H9 (cell line): ENCODE results near the gene MED25. TPM values are rescaled to one million over a fixed set of nuclear protein-coding genes. Genes with fewer than 3 reads are reported as not detected.

Experiments used
- DNase-seq: peaks from one replicate; pipeline ENCODE4 v3.0.0-alpha.2; 2017
- H2AFZ ChIP-seq: one replicate; pipeline ENCODE4 v1.6.1; 2013; ENCODE audit warnings: mild to moderate bottlenecking, low read length, control low read depth, moderate library complexity
- H2AK5ac ChIP-seq: 2 replicates; pipeline ENCODE4 v1.6.1; 2013; ENCODE audit warnings: low read length, control low read depth, mixed read lengths; ENCODE audit not compliant: insufficient read length
- H2BK120ac ChIP-seq: one replicate; pipeline ENCODE4 v1.6.1; 2013; ENCODE audit warnings: low read depth, mild to moderate bottlenecking, low read length, control low read depth, inconsistent platforms; ENCODE audit not compliant: poor library complexity, severe bottlenecking
- H2BK12ac ChIP-seq: 2 replicates; pipeline ENCODE4 v1.6.1; 2013; ENCODE audit warnings: low read length, control low read depth, mixed read lengths, low read depth; ENCODE audit not compliant: insufficient read length
- H2BK15ac ChIP-seq: 2 replicates; pipeline ENCODE4 v1.6.1; 2013; ENCODE audit warnings: low read depth, low read length, control low read depth
- H2BK20ac ChIP-seq: one replicate; pipeline ENCODE4 v1.6.1; 2013; ENCODE audit warnings: low read depth, mild to moderate bottlenecking, low read length, control low read depth, inconsistent platforms; ENCODE audit not compliant: poor library complexity, severe bottlenecking
- H2BK5ac ChIP-seq: 2 replicates; pipeline ENCODE4 v1.6.1; 2013; ENCODE audit warnings: low read length, control low read depth, mixed read lengths; ENCODE audit not compliant: insufficient read length
- H3K14ac ChIP-seq: 2 replicates; pipeline ENCODE4 v1.6.1; 2013; ENCODE audit warnings: low read length, control low read depth; ENCODE audit not compliant: insufficient read depth
- H3K18ac ChIP-seq: 2 replicates; pipeline ENCODE4 v1.6.1; 2013; ENCODE audit warnings: low read depth, mild to moderate bottlenecking, mixed read lengths, low read length, control low read depth; ENCODE audit not compliant: insufficient read length
- H3K23ac ChIP-seq: 2 replicates; pipeline ENCODE4 v1.6.1; 2013; ENCODE audit warnings: low read length, control low read depth, mixed read lengths, low read depth; ENCODE audit not compliant: insufficient read length
- H3K23me2 ChIP-seq: 2 replicates; pipeline ENCODE4 v1.6.1; 2013; ENCODE audit warnings: low read depth, mild to moderate bottlenecking, mixed read lengths, low read length, control low read depth; ENCODE audit not compliant: insufficient read length, poor library complexity, severe bottlenecking
- H3K27ac ChIP-seq: 2 replicates; pipeline ENCODE4 v1.5.1; 2013; ENCODE audit warnings: low read length, control low read depth, mixed read lengths, low read depth; ENCODE audit not compliant: insufficient read length
- H3K27me3 ChIP-seq: 2 replicates; pipeline ENCODE4 v1.6.1; 2013; ENCODE audit warnings: low read length, control low read depth, inconsistent platforms; ENCODE audit not compliant: insufficient read depth
- H3K4ac ChIP-seq: 2 replicates; pipeline ENCODE4 v1.6.1; 2013; ENCODE audit warnings: low read depth, mild to moderate bottlenecking, control low read depth, inconsistent platforms, low read length, moderate library complexity
- H3K4me1 ChIP-seq: 2 replicates; pipeline ENCODE4 v1.6.1; 2013; ENCODE audit warnings: low read length, control low read depth, inconsistent platforms; ENCODE audit not compliant: insufficient read depth
- H3K4me2 ChIP-seq: 2 replicates; pipeline ENCODE4 v1.6.1; 2013; ENCODE audit warnings: low read length, control low read depth, mixed read lengths; ENCODE audit not compliant: insufficient read length, insufficient read depth
- H3K56ac ChIP-seq: 2 replicates; pipeline ENCODE4 v1.6.1; 2013; ENCODE audit warnings: low read depth, mild to moderate bottlenecking, mixed read lengths, low read length, control low read depth; ENCODE audit not compliant: insufficient read length
- H3K79me1 ChIP-seq: 2 replicates; pipeline ENCODE4 v1.6.1; 2013; ENCODE audit warnings: low read depth, mild to moderate bottlenecking, moderate library complexity, low read length, control low read depth, inconsistent platforms; ENCODE audit not compliant: insufficient read depth, poor library complexity, severe bottlenecking
- H3K79me2 ChIP-seq: 2 replicates; pipeline ENCODE4 v1.6.1; 2013; ENCODE audit warnings: low read length, control low read depth, inconsistent platforms; ENCODE audit not compliant: insufficient read depth
- H3K9ac ChIP-seq: 2 replicates; pipeline ENCODE4 v1.6.1; 2013; ENCODE audit warnings: low read length, control low read depth, mixed read lengths; ENCODE audit not compliant: insufficient read length; ENCODE audit errors: extremely low read depth
- H3K9me3 ChIP-seq: one replicate; pipeline ENCODE4 v1.6.1; 2013; ENCODE audit warnings: low read depth, low read length, inconsistent platforms; ENCODE audit not compliant: control insufficient read depth
- H3T11ph ChIP-seq: one replicate; pipeline ENCODE4 v1.6.1; 2013; ENCODE audit warnings: mild to moderate bottlenecking, low read length, control low read depth, inconsistent platforms
- H4K20me1 ChIP-seq: one replicate; pipeline ENCODE4 v1.6.1; 2013; ENCODE audit not compliant: control insufficient read depth, insufficient read length, insufficient read depth
- H4K5ac ChIP-seq: 2 replicates; pipeline ENCODE4 v1.6.1; 2013; ENCODE audit warnings: low read depth, mild to moderate bottlenecking, mixed read lengths, low read length, control low read depth; ENCODE audit not compliant: insufficient read length
- H4K8ac ChIP-seq: replicated peaks from 2 replicates; pipeline ENCODE4 v1.6.1; 2013; ENCODE audit warnings: low read length, control low read depth, mixed read lengths, low read depth; ENCODE audit not compliant: insufficient read length
- H4K91ac ChIP-seq: 2 replicates; pipeline ENCODE4 v1.6.1; 2013; ENCODE audit warnings: low read depth, mild to moderate bottlenecking, moderate library complexity, mixed read lengths, low read length, control low read depth; ENCODE audit not compliant: insufficient read length
- H3K27ac Mint-ChIP-seq, 3 experiments: 2 replicates in 2 of 3; 3 replicates in 1 of 3; pipeline ENCODE4 v1.8.0; 2020 to 2021; ENCODE audit warnings: mixed read lengths in 3 of 3, mild to moderate bottlenecking in 1 of 3, moderate library complexity in 1 of 3
- H3K27me3 Mint-ChIP-seq: 2 replicates; pipeline ENCODE4 v1.8.0; 2021; ENCODE audit warnings: low read depth, mild to moderate bottlenecking, moderate library complexity, mixed read lengths
- H3K36me3 Mint-ChIP-seq, 3 experiments: 2 replicates in 2 of 3; 3 replicates in 1 of 3; pipeline ENCODE4 v1.8.0; 2020 to 2021; ENCODE audit warnings: low read depth in 3 of 3, mixed read lengths in 3 of 3; ENCODE audit not compliant: insufficient read depth in 1 of 3
- H3K4me1 Mint-ChIP-seq, 2 experiments: 2 replicates each; pipeline ENCODE4 v1.8.0; 2020; ENCODE audit warnings: mixed read lengths in 2 of 2
- H3K4me3 Mint-ChIP-seq, 2 experiments: 2 replicates in 1 of 2; 3 replicates in 1 of 2; pipeline ENCODE4 v1.8.0; 2020 to 2021; ENCODE audit warnings: mild to moderate bottlenecking in 2 of 2, mixed read lengths in 2 of 2, moderate library complexity in 1 of 2
- H3K9me3 Mint-ChIP-seq, 2 experiments: 2 replicates in 1 of 2; 3 replicates in 1 of 2; pipeline ENCODE4 v1.8.0; 2020; ENCODE audit warnings: mild to moderate bottlenecking in 2 of 2, mixed read lengths in 2 of 2, moderate library complexity in 1 of 2
- CTCF ChIP-seq: fragments of 200-600 bp; sonication (generic); conservative IDR thresholded peaks from 3 replicates; pipeline ENCODE4 v1.8.0; 2021; ENCODE audit warnings: antibody characterized with exemption, mild to moderate bottlenecking
- WGBS: extraction: QIAGEN DNeasy Blood & Tissue Kit; methylation state at CpG from one replicate; pipeline ENCODE4 v1.1.7; 2013; ENCODE audit warnings: missing lambda C conversion rate, low lambda C conversion rate, mixed read lengths; ENCODE audit not compliant: insufficient read length; ENCODE audit errors: extremely low coverage; 5-methylcytosine and 5-hydroxymethylcytosine counted together
- total RNA-seq: library from RNA; stranded (reverse); gene quantifications from 2 replicates; pipeline ENCODE4 v1.2.1, GENCODE V29; 2021

MED25 gene
- total RNA-seq, 1 experiment from 2014 or later, result 77.5 TPM

GRCh38 chr19:49792829-49793560 is 25.1 kb upstream of the MED25 start:
- Histone ChIP-seq H3T11ph (no peak overlapping the region), H2BK120ac (no peak overlapping the region), H2AK5ac (no peak overlapping the region), H3K18ac (no peak overlapping the region), H2AFZ (no peak overlapping the region), H2BK5ac (no peak overlapping the region), H3K9ac (no peak overlapping the region), H3K23me2 (no peaks in the 10 kb centered on the region), H4K5ac (no peak overlapping the region), H4K8ac (no peak overlapping the region), H3K56ac (no peak overlapping the region), H3K4me1 (no peaks in the 10 kb centered on the region), H3K27ac (no peak overlapping the region), H3K9me3 (no peaks in the 10 kb centered on the region), H3K14ac (no peak overlapping the region), H3K4ac (no peak overlapping the region), H2BK12ac (no peak overlapping the region), H2BK20ac (no peak overlapping the region), H4K20me1 (no peaks in the 10 kb centered on the region), H4K91ac (no peak overlapping the region), H3K23ac (no peak overlapping the region), H3K79me2 (no peaks in the 10 kb centered on the region), H3K79me1 (no peaks in the 10 kb centered on the region), H2BK15ac (no peak overlapping the region), H3K27me3 (no peaks in the 10 kb centered on the region), H3K4me2 (no peak overlapping the region)
- Mint-ChIP-seq H3K27me3 (no peaks in the 10 kb centered on the region), H3K36me3 (peaks cover 33 to 79% (median 53%) of the 10 kb centered on the region in 3 experiments; a peak in 6 of 7 replicates), H3K4me1 (no peaks in the 10 kb centered on the region), H3K4me3 (no peak overlapping the region; a peak in 1 of 5 replicates), H3K9me3 (no peaks in the 10 kb centered on the region; a peak in 1 of 5 replicates), H3K27ac (peak overlapping the region in 1 of 3 experiments; percentile 61; a peak in 1 of 7 replicates)
- no CpG with 5 or more reads among the region's 22 CpGs for WGBS
- no peak for TF ChIP-seq CTCF
- no peak for DNase-seq
